NCI-H1417 treated with DMSO at 0.1 percent for 48 hours (cell line): Measurements from ENCODE around the gene OSBPL1A.

Source experiments
- DNase-seq: peaks from one replicate; lab custom pipeline; 2025; lab: John Stamatoyannopoulos, UW

The OSBPL1A gene

DNA sequence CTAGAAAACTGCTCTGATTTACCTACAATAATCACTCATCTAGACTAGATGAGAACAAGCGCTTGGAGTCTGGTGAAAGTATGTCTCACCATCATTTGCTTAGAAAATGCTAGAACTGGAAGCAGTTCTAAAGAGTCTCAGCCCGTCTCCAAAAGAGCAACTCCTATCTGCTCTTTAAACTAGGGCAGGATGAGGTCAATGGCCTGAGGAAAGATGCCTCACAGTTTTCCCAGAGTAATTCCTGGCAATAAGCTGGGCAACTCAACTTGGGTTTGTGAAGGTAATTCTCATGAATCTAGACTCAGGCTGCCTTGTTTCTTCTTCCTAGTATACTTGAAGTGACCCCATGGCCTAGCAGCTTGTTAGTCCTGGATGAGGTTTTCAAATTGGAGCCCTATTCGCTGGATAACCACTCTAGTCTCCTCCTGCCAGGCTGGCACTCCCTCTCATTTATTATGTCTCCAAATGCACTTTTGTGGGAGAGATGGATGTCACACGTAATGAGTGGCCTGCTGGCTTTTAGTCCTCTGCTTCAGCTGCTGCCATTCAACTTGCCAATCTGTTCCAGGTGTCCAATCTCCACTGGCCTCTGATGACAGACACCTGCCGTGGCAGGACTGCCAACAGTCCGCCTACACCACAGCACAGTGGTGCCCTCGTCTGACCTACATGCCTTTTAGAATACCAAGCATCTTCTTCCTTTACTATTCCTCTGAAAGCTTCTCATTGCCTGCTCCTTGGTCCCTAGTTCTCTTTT lies 177.9 kb downstream of the OSBPL1A start:
- peak; percentile 43 for DNase-seq

DNA sequence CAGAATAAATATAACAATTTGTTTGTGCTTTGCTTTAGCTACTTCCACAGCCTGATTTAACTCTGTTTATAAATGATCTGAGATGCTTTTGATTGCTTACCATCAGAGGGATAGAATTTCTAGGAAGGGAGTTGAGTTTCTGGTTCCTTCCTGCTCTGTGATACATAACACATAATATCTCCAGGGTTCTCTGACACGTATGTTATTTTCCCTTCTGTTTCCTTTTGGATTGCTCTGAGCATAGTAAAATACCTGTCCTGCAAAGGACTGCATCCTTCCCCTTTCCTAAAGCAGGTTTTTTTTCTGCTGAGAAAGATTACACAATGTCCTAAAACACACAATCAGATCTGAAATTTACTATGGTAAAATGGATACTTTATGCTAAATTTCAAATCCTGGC lies 182.7 kb downstream of the OSBPL1A start:
- DNase-seq: no peak

DNA sequence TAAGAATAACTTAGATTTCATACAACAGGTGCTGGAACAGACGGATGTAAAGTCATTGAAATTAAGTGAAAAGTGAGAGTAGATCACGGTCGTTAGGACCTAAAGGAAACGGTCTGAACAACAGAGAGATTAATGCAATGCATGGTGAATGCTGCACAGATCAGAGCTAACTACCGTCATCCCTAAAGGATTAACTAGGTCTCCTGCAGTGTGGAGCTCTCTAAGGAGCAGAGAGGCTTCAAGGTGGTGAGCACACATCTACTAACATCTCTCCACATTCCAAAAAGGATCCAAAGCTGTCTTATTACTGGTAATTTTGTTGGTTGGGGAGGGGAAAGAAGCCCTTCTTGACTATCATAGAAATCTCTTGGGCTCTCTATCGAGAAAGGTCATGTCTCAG lies 183.5 kb downstream of the OSBPL1A start:
- DNase-seq: no peak

DNA sequence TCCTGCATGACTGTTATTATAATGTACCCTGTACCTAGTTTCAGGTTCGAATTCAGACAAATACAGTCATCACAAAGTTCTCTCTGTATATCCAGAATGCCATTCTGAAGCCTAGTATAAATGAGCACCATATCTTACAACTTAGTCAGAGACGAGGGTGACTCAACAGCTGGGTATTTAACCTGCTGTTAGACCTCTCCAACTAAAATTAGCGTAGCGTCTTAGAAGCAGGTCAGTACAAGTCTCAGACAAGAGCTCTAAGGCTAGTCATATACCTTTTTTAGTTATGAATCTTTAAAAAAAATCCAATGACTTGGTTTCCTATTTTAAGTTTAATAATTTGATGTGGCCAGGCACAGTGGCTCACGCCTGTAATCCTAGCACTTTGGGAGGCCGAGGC lies 184.7 kb downstream of the OSBPL1A start:
- no peak for DNase-seq

DNA sequence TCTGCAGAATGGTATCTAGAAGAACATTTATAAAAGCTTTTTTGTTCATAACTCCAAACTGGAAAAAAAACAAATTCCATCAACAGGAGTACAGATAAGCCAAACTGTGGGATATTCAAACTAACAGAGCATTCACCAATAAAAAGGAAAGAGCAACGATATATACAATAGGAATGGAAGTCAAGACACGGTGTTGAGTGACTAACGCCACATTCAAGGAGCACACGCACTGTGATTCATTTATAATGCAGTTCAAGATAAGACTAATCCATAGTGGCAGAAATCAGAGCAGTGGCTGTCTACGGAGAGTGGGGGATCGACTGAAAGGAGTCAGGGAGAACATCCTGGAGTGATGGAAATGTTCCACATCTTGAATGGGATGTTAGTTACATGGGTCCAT lies 188.1 kb downstream of the OSBPL1A start:
- no peak for DNase-seq

DNA sequence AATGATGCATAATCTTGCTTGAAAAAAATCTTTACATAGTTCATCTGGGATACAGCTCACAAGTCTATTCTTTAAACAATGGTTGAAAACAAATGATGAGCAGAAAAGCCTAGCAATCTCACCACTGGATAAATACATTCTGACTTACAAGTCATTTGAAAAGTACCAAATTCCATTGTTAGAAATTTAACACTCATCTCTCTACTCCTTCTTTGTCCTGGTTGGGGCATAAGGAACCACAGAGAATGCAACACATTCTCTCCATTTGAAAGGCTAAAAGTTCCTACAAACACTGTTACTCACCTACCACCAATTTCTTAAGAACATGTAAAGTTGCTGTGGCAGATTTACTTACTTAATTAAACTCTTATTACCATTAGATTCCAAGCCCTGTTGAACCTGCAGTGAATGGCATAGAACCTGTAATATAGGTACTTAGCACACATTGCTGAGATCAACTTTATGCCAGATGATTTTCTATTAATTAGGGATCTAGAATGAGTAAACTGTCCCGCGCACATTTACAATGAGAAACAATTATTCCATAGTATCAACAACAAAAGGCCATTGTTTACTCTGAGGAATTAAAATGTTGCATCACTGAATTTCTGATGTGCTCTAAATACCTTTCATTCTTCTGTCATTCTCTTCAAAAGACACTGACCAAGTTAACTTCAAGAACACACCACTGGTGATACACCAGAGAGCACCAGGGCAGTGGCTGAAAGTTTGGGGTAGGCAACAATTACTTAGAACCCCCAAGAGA lies 189.2 kb downstream of the OSBPL1A start:
- DNase-seq: no peak

DNA sequence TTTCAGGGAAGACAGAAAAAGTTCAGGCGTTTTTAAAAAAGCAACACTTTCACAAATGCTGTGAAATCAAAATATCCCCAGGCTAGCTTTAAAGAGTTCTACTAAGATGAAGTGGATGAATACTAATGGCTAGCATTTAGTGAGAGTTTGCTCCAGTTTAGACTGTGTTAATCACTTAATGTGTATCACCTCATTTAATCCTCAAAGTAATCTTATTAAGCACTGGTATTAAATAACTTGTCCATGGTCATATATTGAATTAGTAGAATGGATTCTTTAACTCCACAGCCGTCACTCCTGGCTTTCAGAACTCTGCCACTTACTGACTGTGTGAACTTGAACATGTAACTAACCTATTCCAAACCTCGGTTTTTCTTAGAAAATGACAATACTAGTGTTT lies 192.7 kb downstream of the OSBPL1A start:
- no peak for DNase-seq

DNA sequence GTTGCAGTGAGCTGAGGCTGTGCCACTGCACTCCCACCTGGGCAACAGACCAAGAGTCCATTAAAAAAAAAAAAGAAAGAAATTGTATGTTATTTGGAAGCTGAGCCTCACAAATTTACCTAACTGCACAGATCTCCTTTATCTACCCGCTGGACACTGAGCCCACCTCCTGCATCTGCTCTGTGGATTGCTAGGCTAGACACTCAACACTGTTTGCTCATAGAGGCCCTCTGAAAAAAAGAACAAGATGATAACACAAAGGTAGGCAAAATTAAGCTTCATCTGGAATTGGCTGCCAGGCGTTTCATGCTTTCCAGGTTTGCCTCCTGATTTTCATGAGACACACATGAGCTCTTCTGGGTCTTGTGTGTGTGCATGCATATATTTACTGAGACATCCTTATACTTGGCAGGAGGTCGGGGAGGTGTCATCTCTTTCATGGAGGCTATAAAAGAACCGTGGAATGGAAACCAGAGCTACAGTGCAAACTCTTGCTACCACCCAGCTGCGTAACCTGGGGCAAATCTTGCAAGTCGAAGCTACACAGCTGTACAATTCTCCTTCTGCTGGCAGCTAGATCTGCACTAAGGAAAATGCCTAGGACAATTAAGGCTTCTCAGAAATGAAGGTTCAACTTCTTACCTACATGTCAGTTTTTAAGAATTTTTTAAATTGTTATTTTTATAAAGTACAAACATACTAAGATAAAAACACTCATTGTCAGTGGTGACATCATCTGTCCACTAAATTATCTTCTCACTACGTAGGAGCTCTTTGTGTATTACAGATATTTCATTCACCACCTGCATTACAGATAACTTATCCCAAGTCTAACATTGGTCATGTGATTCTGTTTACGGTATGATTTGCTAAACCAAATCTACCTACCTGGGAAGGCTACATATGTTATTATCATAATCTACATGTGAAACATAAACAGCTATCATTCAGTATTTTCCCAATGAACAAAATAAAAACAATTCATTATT lies 195.6 kb downstream of the OSBPL1A start:
- DNase-seq: no peak

DNA sequence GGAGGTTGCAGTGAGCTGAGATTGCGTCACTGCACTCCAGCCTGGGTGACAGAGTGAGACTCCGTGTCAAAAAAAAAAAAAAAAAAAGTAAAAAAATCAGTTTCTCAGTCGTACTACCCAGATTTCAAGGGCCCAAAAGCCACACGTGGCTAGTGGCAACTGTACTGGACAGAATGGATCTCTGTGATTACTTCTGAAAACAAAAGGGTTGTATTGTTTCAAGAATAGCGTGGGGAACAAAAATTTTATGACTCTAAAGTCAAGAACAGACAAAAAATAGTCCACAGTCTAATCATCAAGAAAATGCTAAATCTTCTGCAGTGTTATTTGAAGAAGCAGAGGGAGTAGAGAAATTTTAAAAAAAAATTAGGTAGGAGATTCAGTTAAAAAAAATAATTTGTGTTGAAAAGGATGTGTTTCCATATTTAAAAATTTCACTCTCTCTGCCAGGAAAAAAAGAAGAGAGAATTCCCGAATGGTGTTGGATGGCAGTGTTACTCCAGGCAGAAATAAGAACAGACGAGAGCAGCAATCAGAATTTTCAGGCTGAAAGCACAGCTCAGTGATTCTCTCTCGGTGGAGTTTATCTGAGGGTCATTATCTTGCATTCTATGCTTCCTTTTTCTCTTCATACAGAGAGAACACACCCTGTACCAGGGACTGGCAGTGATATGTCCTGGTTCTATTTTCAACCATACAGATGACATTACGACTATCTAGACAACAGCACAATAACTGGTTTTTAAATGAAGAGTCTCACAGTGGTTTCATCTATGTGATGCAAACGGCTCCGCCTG lies 196.9 kb downstream of the OSBPL1A start:
- DNase-seq: no peak

DNA sequence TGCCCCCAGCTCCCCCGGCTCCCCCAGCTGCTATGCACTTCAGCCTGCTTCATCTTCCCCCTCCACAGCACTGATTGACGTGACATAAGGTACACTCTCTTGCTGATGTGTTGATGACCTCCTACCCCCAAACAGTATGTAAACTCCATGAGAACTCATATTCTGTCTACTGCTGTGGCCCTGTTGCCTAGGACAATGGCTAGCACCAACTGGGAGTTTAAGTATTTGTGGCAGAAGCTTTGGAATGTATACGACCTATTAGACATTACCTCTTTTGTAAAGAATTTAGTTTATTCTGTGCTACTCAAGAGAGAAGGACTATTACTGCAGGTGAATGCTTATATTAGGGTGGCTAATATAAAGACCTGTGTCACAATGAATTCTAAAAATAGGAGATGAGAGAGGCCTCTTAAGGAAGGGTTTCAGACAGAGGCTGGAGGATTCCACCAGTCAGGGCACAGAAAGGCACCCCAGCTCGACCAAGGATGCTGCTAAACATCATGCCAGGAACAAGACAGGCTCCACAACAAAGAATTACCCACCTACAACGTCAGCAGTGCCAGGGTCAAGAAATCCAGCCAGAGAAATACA lies 198.2 kb downstream of the OSBPL1A start:
- DNase-seq: no peak

DNA sequence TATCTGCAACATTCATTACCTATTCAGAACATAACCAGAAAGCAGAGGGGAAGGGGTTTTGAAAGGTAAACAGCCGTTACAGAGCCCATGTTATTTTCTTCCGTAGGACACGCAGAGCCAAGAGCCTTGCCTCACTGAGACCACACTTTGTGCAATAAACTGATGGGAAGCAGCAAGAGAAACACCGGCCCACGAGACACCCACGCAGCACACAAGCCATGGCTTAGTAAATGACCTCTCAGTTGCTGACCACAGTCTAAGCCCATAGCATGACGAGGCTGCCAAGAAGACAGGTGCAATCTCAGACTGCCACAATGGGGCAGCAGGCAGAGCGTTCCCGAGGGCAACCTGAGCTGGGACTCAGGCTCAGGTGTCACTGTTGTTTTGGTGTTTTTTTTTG lies 199.2 kb downstream of the OSBPL1A start:
- DNase-seq: no peak

DNA sequence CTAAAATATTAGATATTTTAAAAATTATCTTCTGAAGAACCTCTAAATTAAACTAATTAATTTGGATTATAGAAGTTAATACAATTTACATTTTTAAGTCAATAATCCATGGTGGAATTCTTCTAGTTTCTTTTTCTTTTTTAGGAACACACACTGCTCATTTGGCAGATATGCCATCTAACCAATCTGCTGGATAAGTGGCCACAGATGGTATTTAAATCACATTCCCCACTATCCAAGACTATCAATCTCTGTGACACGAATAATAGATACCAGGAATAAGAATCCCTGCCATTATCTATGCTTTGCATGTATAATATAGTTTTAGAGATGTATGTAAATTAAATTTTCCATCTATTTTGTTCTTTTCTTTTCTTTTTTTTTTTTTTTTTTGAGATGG lies 200.2 kb downstream of the OSBPL1A start:
- DNase-seq: no peak

DNA sequence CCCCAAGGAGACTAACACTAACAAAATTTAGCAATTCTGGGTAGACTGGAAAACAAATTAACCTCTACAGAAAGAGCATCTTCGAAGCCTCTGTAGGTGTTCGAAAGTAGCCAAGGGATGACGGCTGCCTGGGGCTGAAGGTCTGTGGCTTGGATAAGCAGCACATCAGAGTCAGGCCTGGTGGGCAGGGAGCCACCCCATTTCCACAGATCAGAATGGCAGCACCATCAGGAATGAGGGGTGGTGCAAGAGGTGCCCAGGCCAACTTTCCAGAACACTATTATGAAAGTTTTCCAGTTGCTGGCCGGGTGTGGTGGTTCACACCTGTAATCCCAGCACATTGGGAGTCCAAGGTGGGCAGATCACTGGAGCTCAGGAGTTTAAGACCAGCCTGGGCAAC lies 200.9 kb downstream of the OSBPL1A start:
- no peak for DNase-seq

DNA sequence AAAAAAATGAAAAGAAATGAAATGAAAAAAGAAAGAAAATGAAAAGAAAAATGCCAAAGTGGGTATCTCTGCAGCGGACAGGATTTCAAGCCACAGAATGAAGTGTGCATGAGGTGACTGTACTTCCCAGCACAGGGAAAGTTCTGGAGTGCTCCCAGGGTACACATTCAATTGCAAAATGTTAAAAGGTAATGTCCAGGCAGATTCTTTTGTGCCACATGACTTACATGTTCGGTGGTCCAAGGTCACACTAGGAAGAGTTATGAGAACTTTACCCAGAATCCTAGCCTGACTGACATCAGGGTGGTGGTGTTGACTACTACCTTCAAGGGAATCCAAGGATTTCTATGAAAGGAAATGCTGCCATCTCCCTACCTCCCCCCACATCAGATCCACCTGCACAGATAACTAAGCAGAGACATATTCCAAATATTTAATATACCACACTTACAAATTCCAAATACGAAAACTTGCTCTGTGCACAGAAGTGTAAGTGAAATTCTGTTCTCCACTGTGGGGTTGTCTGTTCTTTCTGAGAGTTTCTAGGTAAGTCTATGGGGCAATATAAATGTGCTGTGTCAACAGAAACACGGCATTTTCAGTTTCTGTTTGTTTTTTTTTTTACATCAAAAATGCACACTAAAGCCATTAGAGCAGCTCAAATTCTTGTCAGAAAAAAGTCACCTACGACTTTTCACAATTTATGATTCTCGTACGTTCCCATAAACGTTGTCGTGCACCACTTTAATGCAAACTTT lies 202.1 kb downstream of the OSBPL1A start:
- DNase-seq: no peak

DNA sequence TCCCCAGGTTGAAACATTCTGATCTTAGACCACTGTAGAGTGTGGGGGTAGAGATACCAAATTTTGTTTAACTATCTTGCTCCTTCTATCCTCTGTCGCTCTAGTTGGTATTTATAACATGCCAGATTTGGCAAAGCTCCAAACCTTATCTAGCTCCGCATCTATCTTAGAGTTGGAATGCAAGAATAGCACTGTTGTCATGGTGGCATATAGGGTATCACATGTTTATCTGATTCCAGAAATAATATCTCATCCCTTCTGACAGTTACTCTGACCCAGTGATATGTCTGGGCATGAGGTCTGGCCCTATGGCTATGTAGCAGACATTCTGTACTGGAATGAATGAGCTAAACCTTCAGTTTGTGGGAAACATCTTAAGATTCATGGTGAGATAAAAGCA lies 207.0 kb downstream of the OSBPL1A start:
- no peak for DNase-seq

DNA sequence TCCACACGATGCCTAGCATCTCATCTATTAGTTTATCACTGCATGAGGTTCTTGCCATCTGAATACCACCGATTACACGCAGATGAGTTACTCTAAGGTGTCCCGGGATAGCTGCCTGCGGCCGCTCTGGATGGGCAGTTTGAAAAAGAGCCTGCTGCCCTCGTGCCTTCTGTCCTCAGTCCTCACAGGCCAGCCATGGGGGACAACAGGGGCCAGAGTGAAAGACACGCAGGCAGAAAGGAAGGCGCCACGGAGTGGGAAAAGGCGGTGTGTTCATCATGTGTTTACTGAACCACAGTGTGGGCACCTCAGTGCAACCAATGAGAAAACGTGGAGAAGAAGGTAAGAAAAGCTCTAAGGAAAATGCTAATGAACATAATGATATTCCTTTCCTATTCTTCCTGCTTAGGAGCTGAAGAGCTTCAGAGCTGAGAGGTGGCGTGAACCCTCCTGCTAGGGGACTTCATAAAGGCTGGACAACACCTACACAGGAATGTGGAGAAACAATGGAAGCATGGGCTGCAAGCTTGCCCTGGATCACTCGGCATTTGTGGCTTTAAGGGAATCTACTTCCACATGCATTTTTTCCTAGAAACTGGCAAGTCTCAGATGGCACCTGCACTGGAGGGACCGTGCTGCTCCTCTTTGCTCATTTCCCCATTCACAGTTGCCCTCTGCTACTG lies 207.8 kb downstream of the OSBPL1A start:
- no peak for DNase-seq

DNA sequence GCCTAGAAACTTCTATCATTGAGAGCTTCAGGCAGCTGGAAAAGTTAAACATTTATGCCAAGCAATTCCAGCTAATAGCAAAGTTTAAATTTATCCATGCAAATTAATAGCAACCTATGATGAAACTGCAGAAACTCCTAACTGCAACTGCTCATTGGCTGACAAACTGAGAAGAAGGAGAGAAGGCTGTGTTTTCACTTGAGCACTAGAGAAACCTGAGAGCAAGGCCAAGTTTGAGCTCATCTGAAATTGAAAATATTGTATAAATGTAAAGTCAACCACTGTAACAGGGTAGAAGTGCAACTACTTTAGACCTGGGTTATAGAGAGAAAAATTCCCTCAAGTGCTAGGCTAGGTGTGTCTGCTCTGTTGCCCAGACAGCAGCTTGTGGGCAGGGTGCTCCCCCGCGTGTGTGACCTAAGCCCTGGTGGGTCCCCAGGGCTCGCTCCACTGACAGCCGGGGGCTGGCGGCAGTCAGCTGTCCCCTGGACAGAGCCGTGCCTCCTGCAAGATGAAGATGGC lies 208.6 kb downstream of the OSBPL1A start:
- no peak for DNase-seq

DNA sequence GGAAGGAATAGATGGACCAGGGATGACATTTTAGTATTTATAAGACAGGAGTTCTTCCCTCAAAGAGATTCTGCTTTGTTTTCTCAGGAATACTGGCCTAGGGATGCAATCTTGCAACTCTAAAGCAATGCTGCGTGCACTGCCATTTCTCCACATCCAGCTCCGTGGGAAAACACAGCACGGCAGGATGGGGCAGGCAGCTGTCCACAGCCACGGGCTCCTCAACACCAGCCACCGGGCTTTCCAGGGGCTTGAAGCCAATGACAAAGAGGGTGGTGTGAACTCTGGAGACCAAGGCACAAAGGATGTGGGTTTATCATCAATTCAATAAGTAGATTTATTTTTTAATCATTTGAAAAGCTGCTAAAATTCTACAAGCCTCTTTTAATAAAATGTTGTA lies 209.5 kb downstream of the OSBPL1A start:
- DNase-seq: no peak

DNA sequence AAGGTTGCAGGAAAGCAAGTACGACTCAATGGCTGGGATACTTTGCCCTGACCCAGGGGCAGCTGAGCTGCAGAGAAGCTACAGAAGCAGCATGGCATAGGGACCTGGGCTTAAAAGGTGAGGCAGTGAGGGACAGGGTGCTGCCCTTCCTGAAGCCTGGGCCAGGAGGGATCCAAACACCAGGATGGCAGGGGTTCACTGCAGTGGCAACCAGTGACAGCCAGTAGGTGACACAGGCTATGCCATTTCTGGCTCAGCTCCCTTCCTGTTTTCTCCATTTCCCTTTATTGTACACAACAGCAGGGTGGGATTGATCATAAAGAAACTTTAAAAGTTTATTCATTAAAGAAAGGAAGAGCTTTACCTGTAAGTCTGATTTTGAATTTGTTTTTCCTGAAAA lies 209.9 kb downstream of the OSBPL1A start:
- DNase-seq: no peak

DNA sequence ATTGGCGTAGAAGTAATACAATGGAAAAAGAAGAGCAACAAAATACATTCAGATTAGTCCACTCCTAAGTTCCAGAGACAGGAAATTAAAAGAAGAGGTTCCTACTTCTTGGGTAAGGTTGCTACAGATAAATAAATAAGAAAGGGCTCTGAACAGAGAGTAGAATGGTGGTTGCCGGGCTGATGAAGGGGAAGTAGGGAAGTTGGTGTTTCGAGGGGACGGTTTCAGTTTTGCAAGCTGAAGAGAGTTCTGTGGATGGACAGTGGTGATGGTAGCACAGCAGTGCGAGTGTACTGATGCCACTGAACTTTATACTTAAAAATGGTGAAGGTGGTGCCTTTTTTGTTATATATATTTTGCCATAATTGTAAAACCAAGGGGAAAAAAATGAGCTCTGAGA lies 210.6 kb downstream of the OSBPL1A start:
- no peak for DNase-seq
